ENCODE data around the gene SEPTIN11. TPM values are rescaled to one million over a fixed set of nuclear protein-coding genes. Genes with fewer than 3 reads are reported as not detected.

Gene SEPTIN11
- polyA plus RNA-seq, 1 donor, result 60.4 TPM

GRCh38 chr4:76977113-76977512 lies 27.6 kb downstream of the SEPTIN11 start:
- peaks cover 5% of the 10 kb centered on the region for H3K36me3 ChIP-seq (ENCODE audit: control insufficient read depth, insufficient read depth, low read length)
- no peak overlapping the region for H3K4me3 ChIP-seq (ENCODE audit: low read length)
- H3K4me1 ChIP-seq (ENCODE audit: control insufficient read depth, insufficient read depth, low read length), result no peaks in the 10 kb centered on the region
- no peak for DNase-seq
- H3K27ac ChIP-seq (ENCODE audit: low read length), result no peak overlapping the region
- no peaks in the 10 kb centered on the region for H3K27me3 ChIP-seq (ENCODE audit: control insufficient read depth, insufficient read depth, low read length)
- no peaks in the 10 kb centered on the region for H3K9me3 ChIP-seq (ENCODE audit: control insufficient read depth, low read depth, low read length)

- H3K9me3 ChIP-seq (ENCODE audit: control insufficient read depth, low read depth, low read length), result no peaks in the 10 kb centered on the region
- no peak overlapping the region for H3K27ac ChIP-seq (ENCODE audit: low read length)
- H3K36me3 ChIP-seq (ENCODE audit: control insufficient read depth, insufficient read depth, low read length), result peaks cover 4% of the 10 kb centered on the region
- no peak for DNase-seq
- H3K27me3 ChIP-seq (ENCODE audit: control insufficient read depth, insufficient read depth, low read length), result no peaks in the 10 kb centered on the region
- no peak overlapping the region for H3K4me3 ChIP-seq (ENCODE audit: low read length)
- no peaks in the 10 kb centered on the region for H3K4me1 ChIP-seq (ENCODE audit: control insufficient read depth, insufficient read depth, low read length)
- WGBS (ENCODE audit: insufficient coverage, low lambda C conversion rate), result 100% methylated on average over 1 of the region's 3 CpGs
Measured at GRCh38 chr4:76977736-76978350, 28.3 kb downstream of the SEPTIN11 start.

GRCh38 chr4:76979236-76979635 lies 29.7 kb downstream of the SEPTIN11 start:
- Histone ChIP-seq H3K4me3 (ENCODE audit: low read length) (no peak overlapping the region), H3K36me3 (ENCODE audit: control insufficient read depth, insufficient read depth, low read length) (no peaks in the 10 kb centered on the region), H3K4me1 (ENCODE audit: control insufficient read depth, insufficient read depth, low read length) (peaks cover 3% of the 10 kb centered on the region), H3K9me3 (ENCODE audit: control insufficient read depth, low read depth, low read length) (no peaks in the 10 kb centered on the region), H3K27me3 (ENCODE audit: control insufficient read depth, insufficient read depth, low read length) (no peaks in the 10 kb centered on the region), H3K27ac (ENCODE audit: low read length) (no peak overlapping the region)
- no peak for DNase-seq
- no CpG with 5 or more reads among the region's 2 CpGs for WGBS (ENCODE audit: insufficient coverage, low lambda C conversion rate)

GRCh38 chr4:76980261-76980660 lies 30.7 kb downstream of the SEPTIN11 start:
- peaks cover 7% of the 10 kb centered on the region for H3K4me1 ChIP-seq (ENCODE audit: control insufficient read depth, insufficient read depth, low read length)
- no peak overlapping the region for H3K27ac ChIP-seq (ENCODE audit: low read length)
- no CpG with 5 or more reads among the region's 6 CpGs for WGBS (ENCODE audit: insufficient coverage, low lambda C conversion rate)
- no peaks in the 10 kb centered on the region for H3K27me3 ChIP-seq (ENCODE audit: control insufficient read depth, insufficient read depth, low read length)
- no peaks in the 10 kb centered on the region for H3K9me3 ChIP-seq (ENCODE audit: control insufficient read depth, low read depth, low read length)
- H3K36me3 ChIP-seq (ENCODE audit: control insufficient read depth, insufficient read depth, low read length), result no peaks in the 10 kb centered on the region
- H3K4me3 ChIP-seq (ENCODE audit: low read length), result no peak overlapping the region
- no peak for DNase-seq

- WGBS (ENCODE audit: insufficient coverage, low lambda C conversion rate), result 40% methylated on average over 1 of the region's 3 CpGs
- DNase-seq, result no peak
- no peak overlapping the region for H3K4me3 ChIP-seq (ENCODE audit: low read length)
- no peak overlapping the region for H3K27ac ChIP-seq (ENCODE audit: low read length)
- peaks cover 11% of the 10 kb centered on the region for H3K4me1 ChIP-seq (ENCODE audit: control insufficient read depth, insufficient read depth, low read length)
- H3K36me3 ChIP-seq (ENCODE audit: control insufficient read depth, insufficient read depth, low read length), result no peaks in the 10 kb centered on the region
- H3K27me3 ChIP-seq (ENCODE audit: control insufficient read depth, insufficient read depth, low read length), result no peaks in the 10 kb centered on the region
- H3K9me3 ChIP-seq (ENCODE audit: control insufficient read depth, low read depth, low read length), result no peaks in the 10 kb centered on the region
Measured at GRCh38 chr4:76981644-76982043, 32.1 kb downstream of the SEPTIN11 start.

GRCh38 chr4:76982638-76983584 lies 33.4 kb downstream of the SEPTIN11 start:
- Histone ChIP-seq H3K4me3 (ENCODE audit: low read length) (no peak overlapping the region), H3K9me3 (ENCODE audit: control insufficient read depth, low read depth, low read length) (no peaks in the 10 kb centered on the region), H3K27ac (ENCODE audit: low read length) (no peak overlapping the region), H3K27me3 (ENCODE audit: control insufficient read depth, insufficient read depth, low read length) (no peaks in the 10 kb centered on the region), H3K4me1 (ENCODE audit: control insufficient read depth, insufficient read depth, low read length) (peaks cover 11% of the 10 kb centered on the region), H3K36me3 (ENCODE audit: control insufficient read depth, insufficient read depth, low read length) (no peaks in the 10 kb centered on the region)
- WGBS (ENCODE audit: insufficient coverage, low lambda C conversion rate), result no CpG with 5 or more reads among the region's 7 CpGs
- no peak for DNase-seq

DNA sequence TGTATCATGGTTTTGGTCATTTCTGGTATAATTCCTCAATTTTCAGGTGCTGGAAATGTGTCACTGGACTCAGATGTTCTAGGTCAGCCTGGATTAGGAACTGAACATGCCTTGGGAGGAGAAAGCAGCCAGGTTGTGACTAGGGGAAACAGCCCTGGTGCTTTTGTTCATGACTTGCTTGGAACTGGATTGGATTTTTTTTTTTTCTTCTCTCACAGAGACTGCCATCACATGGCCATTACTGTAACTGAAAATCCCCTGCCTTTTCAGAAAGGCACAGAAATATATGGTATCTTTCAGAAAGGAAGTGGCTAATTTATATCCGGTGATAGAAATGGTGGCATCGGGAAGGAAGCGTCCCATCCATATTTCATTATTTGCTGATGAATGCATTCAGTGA lies 34.6 kb downstream of the SEPTIN11 start:
- Histone ChIP-seq H3K27me3 (ENCODE audit: control insufficient read depth, insufficient read depth, low read length) (no peaks in the 10 kb centered on the region), H3K4me3 (ENCODE audit: low read length) (no peak overlapping the region), H3K36me3 (ENCODE audit: control insufficient read depth, insufficient read depth, low read length) (no peaks in the 10 kb centered on the region), H3K27ac (ENCODE audit: low read length) (peak overlapping the region; percentile 46), H3K9me3 (ENCODE audit: control insufficient read depth, low read depth, low read length) (no peaks in the 10 kb centered on the region), H3K4me1 (ENCODE audit: control insufficient read depth, insufficient read depth, low read length) (peaks cover 11% of the 10 kb centered on the region)
- no CpG with 5 or more reads among the region's 3 CpGs for WGBS (ENCODE audit: insufficient coverage, low lambda C conversion rate)
- DNase-seq, result peak in 1 of 2 donors; percentile 34

GRCh38 chr4:76984788-76985211 lies 35.2 kb downstream of the SEPTIN11 start:
- peak; percentile 79 to 84 for DNase-seq
- peaks cover 11% of the 10 kb centered on the region for H3K4me1 ChIP-seq (ENCODE audit: control insufficient read depth, insufficient read depth, low read length)
- H3K4me3 ChIP-seq (ENCODE audit: low read length), result no peak overlapping the region
- no peaks in the 10 kb centered on the region for H3K9me3 ChIP-seq (ENCODE audit: control insufficient read depth, low read depth, low read length)
- WGBS (ENCODE audit: insufficient coverage, low lambda C conversion rate), result 60% methylated on average over 1 of the region's 7 CpGs
- peak overlapping the region; percentile 46 for H3K27ac ChIP-seq (ENCODE audit: low read length)
- no peaks in the 10 kb centered on the region for H3K27me3 ChIP-seq (ENCODE audit: control insufficient read depth, insufficient read depth, low read length)
- no peaks in the 10 kb centered on the region for H3K36me3 ChIP-seq (ENCODE audit: control insufficient read depth, insufficient read depth, low read length)

DNA sequence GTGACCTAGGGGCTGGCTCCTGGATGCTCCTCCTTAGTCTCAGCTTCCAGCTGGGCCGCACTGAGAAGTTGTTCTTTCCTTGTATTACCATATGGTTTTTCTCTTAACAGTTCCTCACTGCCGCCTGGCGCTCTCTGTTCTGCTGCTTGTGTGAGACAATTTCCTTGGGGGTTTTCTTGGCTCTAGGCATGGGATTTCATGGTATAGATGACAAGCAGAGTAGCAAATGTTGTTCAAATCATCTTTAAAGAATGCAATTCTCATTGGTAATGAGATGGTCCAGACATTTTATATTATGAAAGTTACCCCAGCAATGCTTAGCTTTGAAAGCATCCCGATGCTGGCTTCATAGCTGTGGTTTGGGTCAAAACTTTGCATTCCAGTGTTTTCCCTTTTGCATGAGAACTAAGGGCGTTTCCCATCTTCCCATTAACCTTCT lies 37.6 kb downstream of the SEPTIN11 start:
- no peaks in the 10 kb centered on the region for H3K27me3 ChIP-seq (ENCODE audit: control insufficient read depth, insufficient read depth, low read length)
- no peak overlapping the region for H3K4me3 ChIP-seq (ENCODE audit: low read length)
- 64% methylated on average over 2 of the region's 5 CpGs for WGBS (ENCODE audit: insufficient coverage, low lambda C conversion rate)
- peaks cover 11% of the 10 kb centered on the region for H3K4me1 ChIP-seq (ENCODE audit: control insufficient read depth, insufficient read depth, low read length)
- peaks cover 3% of the 10 kb centered on the region for H3K36me3 ChIP-seq (ENCODE audit: control insufficient read depth, insufficient read depth, low read length)
- no peaks in the 10 kb centered on the region for H3K9me3 ChIP-seq (ENCODE audit: control insufficient read depth, low read depth, low read length)
- H3K27ac ChIP-seq (ENCODE audit: low read length), result peak overlapping the region; percentile 20
- peak; percentile 31 to 48 for DNase-seq

DNA sequence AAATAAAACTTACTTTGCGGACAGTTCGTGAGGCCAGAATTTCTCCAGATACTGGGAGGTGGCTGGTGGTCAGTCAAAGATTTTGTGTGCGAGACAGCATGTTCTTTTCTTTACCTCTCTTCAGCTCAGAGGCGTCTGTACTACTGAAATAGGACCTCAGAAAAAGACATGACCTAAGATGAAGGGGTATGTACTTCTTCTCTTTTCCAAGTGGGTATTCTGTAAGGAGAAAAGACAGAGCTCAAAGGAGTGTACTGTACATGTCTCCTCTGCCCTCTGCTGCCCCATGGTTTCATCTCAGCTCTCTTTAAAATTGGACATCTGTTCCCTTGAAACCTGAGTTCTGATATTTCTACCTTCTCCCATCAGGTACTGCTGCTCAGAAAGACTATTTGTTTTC lies 38.1 kb downstream of the SEPTIN11 start:
- no peaks in the 10 kb centered on the region for H3K27me3 ChIP-seq (ENCODE audit: control insufficient read depth, insufficient read depth, low read length)
- H3K9me3 ChIP-seq (ENCODE audit: control insufficient read depth, low read depth, low read length), result no peaks in the 10 kb centered on the region
- WGBS (ENCODE audit: insufficient coverage, low lambda C conversion rate), result no CpG with 5 or more reads among the region's 4 CpGs
- H3K27ac ChIP-seq (ENCODE audit: low read length), result peak overlapping the region; percentile 20
- DNase-seq, result no peak
- no peak overlapping the region for H3K4me3 ChIP-seq (ENCODE audit: low read length)
- peaks cover 3% of the 10 kb centered on the region for H3K36me3 ChIP-seq (ENCODE audit: control insufficient read depth, insufficient read depth, low read length)
- peaks cover 11% of the 10 kb centered on the region for H3K4me1 ChIP-seq (ENCODE audit: control insufficient read depth, insufficient read depth, low read length)

All from large intestine (tissue), 3 donors.